Measurements from ENCODE around the gene TENM3. TPM values are rescaled to one million over a fixed set of nuclear protein-coding genes. Genes with fewer than 3 reads are reported as not detected.
"Not testable (repeated sequence)": the region's sequence is repeated elsewhere in the genome, so short reads cannot be mapped to it uniquely, and the experiment has no call there.

TENM3 gene
- polyA plus RNA-seq (2012; ENCODE audit: insufficient read depth, insufficient read length), result 1.5 TPM

DNA sequence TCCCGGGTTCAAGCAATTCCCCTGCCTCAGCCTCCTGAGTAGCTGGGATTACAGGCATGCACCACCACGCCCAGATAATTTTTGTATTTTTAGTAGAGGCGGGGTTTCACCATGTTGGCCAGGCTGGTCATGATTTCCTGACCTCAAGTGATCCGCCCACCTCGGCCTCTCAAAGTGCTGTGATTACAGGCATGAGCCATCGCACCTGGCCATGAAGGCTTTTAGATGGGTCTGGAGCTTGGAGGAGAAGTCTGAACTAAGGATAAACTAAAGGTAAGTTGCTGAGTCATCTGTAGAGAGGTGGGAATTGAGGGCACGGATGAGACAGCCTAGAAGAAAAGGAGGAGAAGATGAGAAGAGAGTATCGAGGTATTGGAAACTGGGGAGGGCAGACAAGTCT, at the start of gene TENM3:
TENM3 (plus strand) TSS at position 199 of the 400 bp plus-strand sequence. CDS start 80,619 bp downstream, outside the sequence.
- not testable (repeated sequence) for DNase-seq (ENCODE audit: low read depth, low spot score); H3K4me3 ChIP-seq (ENCODE audit: low read length)

GRCh38 chr4:182194091-182194824, 48.9 kb upstream of the TENM3 start:
- no peak overlapping the region for H3K4me3 ChIP-seq (ENCODE audit: low read length)
- DNase-seq (ENCODE audit: low read depth, low spot score), result no peak

DNA sequence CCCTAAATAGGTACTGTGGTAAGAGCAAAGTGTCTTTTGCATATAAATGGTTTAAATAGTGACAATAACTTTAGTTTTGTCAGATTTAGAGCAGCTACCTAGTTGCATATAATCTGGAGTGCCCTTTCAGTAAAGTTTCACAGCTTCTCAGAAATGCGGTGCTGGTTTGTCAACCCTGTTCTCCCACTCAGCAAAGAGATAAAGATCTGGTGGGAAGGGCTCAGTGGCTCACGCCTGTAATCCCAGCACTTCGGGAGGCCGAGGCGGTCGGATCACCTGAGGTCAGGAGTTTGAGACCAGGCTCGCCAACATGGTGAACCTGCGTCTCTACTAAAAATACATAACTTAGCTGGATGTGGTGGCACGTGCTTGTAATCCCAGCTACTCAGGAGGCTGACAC, 45.6 kb upstream of the TENM3 start:
- DNase-seq (ENCODE audit: low read depth, low spot score), result no peak
- H3K4me3 ChIP-seq (ENCODE audit: low read length), result no peak overlapping the region

GRCh38 chr4:182201871-182202270, 41.3 kb upstream of the TENM3 start:
- DNase-seq (ENCODE audit: low read depth, low spot score), result no peak
- no peak overlapping the region for H3K4me3 ChIP-seq (ENCODE audit: low read length)

DNA sequence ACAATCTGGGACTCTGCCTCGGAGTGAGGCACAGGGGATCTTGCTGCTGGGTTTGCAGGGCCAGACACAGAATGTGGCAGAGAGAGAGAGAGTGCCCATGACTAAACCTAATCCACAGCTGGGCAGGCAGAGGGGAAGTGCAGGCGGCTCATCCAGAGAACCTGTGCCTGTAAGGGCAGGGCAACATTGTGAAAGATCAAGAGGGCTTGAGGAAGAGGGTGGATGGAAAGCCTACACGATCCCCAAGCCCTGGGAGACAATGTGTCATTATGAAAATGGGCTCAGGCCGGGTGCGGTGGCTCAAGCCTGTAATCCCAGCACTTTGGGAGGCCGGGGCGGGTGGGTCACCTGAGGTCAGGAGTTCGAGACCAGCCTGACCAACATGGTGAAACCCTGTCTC, 40.6 kb upstream of the TENM3 start:
- H3K4me3 ChIP-seq (ENCODE audit: low read length), result no peak overlapping the region
- no peak for DNase-seq (ENCODE audit: low read depth, low spot score)

GRCh38 chr4:182203872-182204411, 39.3 kb upstream of the TENM3 start:
- DNase-seq (ENCODE audit: low read depth, low spot score), result no peak
- H3K4me3 ChIP-seq (ENCODE audit: low read length), result no peak overlapping the region

GRCh38 chr4:182205306-182205705, 37.9 kb upstream of the TENM3 start:
- DNase-seq (ENCODE audit: low read depth, low spot score), result no peak
- H3K4me3 ChIP-seq (ENCODE audit: low read length), result no peak overlapping the region

DNA sequence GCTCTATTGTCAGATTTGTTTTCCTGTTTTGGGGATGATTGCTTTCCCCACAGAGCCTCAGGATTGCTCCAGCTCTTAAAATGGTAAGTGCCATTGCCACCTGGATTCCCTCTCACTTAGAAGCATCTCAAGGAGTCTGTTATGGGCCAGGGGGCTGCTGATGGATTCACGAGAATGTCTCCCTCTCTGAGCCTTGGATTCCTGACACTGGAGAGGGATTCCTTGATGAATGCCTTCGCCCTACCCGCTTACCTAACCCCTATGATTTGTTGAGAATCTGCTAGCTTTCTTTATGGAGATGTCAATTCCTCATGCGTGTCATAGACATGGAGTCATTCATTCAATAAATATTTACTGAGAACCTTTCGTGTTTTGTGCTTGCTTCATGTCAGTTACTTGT, 36.9 kb upstream of the TENM3 start:
- no peak for DNase-seq (ENCODE audit: low read depth, low spot score)
- no peak overlapping the region for H3K4me3 ChIP-seq (ENCODE audit: low read length)

DNA sequence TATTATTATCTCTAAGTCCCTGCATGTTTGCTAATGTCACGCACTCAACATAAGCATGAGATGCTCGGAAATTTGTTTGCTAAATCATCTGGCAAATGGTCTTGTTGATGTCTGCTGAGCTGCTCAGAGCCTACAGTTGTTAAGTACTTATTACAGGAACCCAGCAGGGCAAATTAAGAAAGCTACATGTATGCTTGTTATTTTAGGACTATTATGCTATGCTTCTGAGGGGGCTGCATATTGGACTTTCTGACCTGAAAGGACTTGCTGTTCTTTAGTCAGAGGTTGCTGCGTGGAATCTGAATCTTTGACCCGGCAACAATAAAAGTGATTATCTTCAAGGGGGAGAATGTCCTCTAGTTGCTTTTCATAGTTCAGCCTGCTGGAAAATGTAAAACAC, 36.3 kb upstream of the TENM3 start:
- DNase-seq (ENCODE audit: low read depth, low spot score), result no peak
- H3K4me3 ChIP-seq (ENCODE audit: low read length), result no peak overlapping the region

DNA sequence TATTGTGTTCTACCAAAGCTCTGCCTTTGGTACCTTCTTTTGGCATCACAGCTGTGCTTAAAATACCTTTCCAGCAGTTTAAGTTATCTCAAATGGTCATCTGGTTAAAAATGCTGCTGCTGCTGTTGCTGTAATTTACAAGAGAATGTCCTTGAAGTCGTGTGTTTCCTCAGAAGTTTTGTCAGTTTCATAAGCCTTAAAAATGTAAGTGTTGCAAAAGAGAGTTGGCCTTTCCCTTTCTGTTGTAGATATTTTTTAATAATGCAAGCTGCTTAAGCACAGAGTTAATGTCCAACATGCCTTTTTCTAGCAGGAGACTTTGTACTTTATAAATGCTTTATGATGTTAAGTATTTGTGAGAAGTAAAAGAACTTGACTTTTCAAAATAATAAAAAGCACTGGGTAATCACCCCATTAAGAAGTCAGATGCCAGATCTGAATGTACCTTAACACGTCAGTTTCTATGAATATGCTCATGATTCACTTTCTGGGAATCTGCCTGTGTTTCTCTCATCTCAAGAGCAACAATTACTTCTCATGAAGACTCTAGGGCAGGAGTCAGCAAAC, 35.3 kb upstream of the TENM3 start:
- no peak for DNase-seq (ENCODE audit: low read depth, low spot score)
- H3K4me3 ChIP-seq (ENCODE audit: low read length), result no peak overlapping the region

DNA sequence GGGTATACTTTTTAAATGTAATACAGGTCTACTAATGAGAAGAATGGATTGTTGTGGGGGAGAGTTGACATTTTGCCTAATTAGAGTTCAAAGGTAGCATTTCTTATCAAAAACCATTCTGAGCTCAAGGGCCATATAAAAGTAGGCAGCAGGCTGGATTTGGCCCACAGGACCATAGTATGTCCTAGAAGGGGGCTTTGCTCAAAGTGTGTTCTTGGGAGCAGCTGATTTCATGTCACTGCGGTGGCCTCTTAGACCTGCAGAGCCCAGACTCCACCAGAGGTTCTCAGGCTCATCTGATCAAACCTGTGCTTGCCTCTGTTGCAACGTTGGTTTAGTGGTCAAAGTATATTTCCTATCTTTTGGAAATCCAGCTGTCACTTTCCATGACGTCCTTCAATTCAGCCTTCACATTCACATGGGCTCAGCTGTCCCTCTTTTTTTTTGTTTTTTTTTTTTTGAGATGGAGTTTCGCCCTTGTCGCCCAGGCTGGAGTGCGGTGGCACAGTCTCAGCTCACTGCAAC, 34.6 kb upstream of the TENM3 start:
- H3K4me3 ChIP-seq (ENCODE audit: low read length), result no peak overlapping the region
- DNase-seq (ENCODE audit: low read depth, low spot score), result no peak

- no peak overlapping the region for H3K4me3 ChIP-seq (ENCODE audit: low read length)
- DNase-seq (ENCODE audit: low read depth, low spot score), result peak; percentile 8
These were observed 30.9 kb upstream of the TENM3 start for GRCh38 chr4:182212211-182212761.

GRCh38 chr4:182213004-182213403, 30.2 kb upstream of the TENM3 start:
- H3K4me3 ChIP-seq (ENCODE audit: low read length), result no peak overlapping the region
- no peak for DNase-seq (ENCODE audit: low read depth, low spot score)

DNA sequence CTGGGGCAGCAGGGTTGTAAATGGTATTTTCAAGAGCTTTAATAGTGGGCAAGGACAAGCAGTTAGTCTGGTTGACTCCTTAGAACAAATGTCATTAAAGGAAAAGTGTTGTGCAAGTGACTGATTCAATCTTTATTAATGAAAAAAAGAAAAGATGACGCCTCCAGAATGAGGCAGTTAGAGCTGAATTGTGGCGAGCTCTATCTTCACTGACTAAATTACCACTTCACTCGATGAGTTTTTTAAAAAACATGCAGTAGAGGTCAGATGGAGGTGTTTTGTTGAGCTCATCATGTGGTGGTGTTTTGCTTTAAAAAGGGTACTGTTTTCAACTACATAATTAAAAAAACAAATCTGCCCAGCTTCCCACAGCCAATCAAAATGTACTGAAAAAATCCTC, 28.1 kb upstream of the TENM3 start:
- DNase-seq (ENCODE audit: low read depth, low spot score), result no peak
- no peak overlapping the region for H3K4me3 ChIP-seq (ENCODE audit: low read length)

DNA sequence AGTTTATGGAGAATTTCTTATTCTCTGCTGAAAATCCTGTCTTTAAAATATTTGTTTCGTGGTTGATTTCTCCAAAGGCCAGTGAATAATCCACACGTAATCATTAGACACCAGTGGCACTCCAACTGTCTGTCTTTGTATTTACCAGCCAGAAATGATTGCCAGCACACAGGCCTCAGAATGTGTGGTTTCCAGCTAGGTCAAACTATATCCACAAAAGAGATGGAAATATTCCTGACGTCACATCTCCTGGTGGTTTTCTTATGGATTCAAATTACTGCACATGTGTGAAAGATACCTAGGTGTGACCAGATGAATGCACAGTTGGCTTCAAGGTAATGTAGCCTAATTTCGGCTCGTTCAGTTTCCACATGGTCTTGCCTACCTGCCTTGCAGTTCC, 27.2 kb upstream of the TENM3 start:
- H3K4me3 ChIP-seq (ENCODE audit: low read length), result no peak overlapping the region
- no peak for DNase-seq (ENCODE audit: low read depth, low spot score)

- no peak for DNase-seq (ENCODE audit: low read depth, low spot score)
These were observed 23.7 kb upstream of the TENM3 start for GRCh38 chr4:182219411-182220056.

GRCh38 chr4:182221987-182222386, 21.2 kb upstream of the TENM3 start:
- no peak for DNase-seq (ENCODE audit: low read depth, low spot score)
- no peak overlapping the region for H3K4me3 ChIP-seq (ENCODE audit: low read length)

More at GRCh38 chr4:182219411-182220056, 23.7 kb upstream of the TENM3 start:
- no peak overlapping the region for H3K4me3 ChIP-seq (ENCODE audit: low read length)

- DNase-seq (ENCODE audit: low read depth, low spot score), result no peak
- H3K4me3 ChIP-seq (ENCODE audit: low read length), result no peak overlapping the region
These were observed 20.4 kb upstream of the TENM3 start for GRCh38 chr4:182222766-182223165.

DNA sequence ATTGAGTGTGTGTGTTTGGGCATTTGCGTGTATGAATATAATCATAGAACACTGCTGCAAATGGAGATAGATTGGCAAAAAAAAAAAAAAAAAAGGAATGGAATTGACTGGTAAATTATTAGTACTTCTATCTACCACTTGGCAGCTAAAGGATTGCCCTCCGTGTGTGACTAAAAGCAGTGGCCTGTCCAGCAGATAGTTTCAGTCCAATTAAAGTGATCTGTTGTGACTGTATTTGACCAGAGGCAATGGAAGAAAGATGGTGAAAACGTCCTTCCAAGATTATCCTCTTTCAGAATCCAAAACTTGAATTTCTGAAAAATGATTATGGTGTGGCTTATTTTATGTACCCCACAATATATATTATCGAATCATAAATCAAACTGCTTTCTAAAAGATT, 19.5 kb upstream of the TENM3 start:
- DNase-seq (ENCODE audit: low read depth, low spot score), result no peak
- H3K4me3 ChIP-seq (ENCODE audit: low read length), result no peak overlapping the region
